CD14-positive monocyte (primary cell): Measurements from ENCODE around the gene OR8A1. TPM values are rescaled to one million over a fixed set of nuclear protein-coding genes. Genes with fewer than 3 reads are reported as not detected.

Experiments used
- DNase-seq, 3 donors: peaks; one replicate each; pipeline ENCODE4 v3.0.0-alpha.2; 2011 to 2022
- H2AFZ ChIP-seq: 2 replicates; pipeline ENCODE4 v1.6.0; 2012; ENCODE audit warnings: mild to moderate bottlenecking, low read depth, low read length, inconsistent platforms; ENCODE audit not compliant: insufficient read depth, poor library complexity, severe bottlenecking
- H3K27ac ChIP-seq, 2 donors: 1 replicate in 1 of 2; 2 replicates in 1 of 2; pipeline ENCODE4 v1.5.1; 2012 to 2013; ENCODE audit warnings: low read length in 2 of 2, control low read depth in 1 of 2, inconsistent platforms in 1 of 2, low read depth in 1 of 2, mild to moderate bottlenecking in 1 of 2
- H3K27me3 ChIP-seq, 2 donors: one replicate each; pipeline versions ENCODE4 v1.6.0 to v1.6.1; 2011 to 2013; ENCODE audit warnings: low read length in 2 of 2; ENCODE audit not compliant: control insufficient read depth in 2 of 2, insufficient read depth in 2 of 2
- H3K36me3 ChIP-seq, 2 donors: replicated peaks in 1 of 2; 1 replicate in 1 of 2; 2 replicates in 1 of 2; pipeline versions ENCODE4 v1.5.1 to v1.6.1; 2012 to 2013; ENCODE audit warnings: low read length in 2 of 2, control low read depth in 1 of 2, inconsistent platforms in 1 of 2, mild to moderate bottlenecking in 1 of 2; ENCODE audit not compliant: insufficient read depth in 2 of 2, control insufficient read depth in 1 of 2
- H3K4me1 ChIP-seq, 2 donors: 1 replicate in 1 of 2; 2 replicates in 1 of 2; pipeline versions ENCODE4 v1.5.1 to v1.6.1; 2012 to 2013; ENCODE audit warnings: low read length in 2 of 2, control low read depth in 1 of 2, inconsistent platforms in 1 of 2, mild to moderate bottlenecking in 1 of 2, moderate library complexity in 1 of 2; ENCODE audit not compliant: insufficient read depth in 2 of 2, control insufficient read depth in 1 of 2
- H3K4me2 ChIP-seq: replicated peaks from 2 replicates; pipeline ENCODE3; 2012; ENCODE audit warnings: low read length, moderate library complexity, mild to moderate bottlenecking; ENCODE audit not compliant: poor library complexity, severe bottlenecking; ENCODE audit errors: extremely low read depth
- H3K4me3 ChIP-seq, 3 experiments: fragments of 200-600 bp in 1 of 3; sonication (generic) in 1 of 3; replicated peaks in 1 of 3; 1 replicate in 2 of 3; 2 replicates in 1 of 3; pipeline ENCODE4 v1.5.1; 2011 to 2013; ENCODE audit warnings: low read length in 3 of 3, mild to moderate bottlenecking in 3 of 3, control low read depth in 2 of 3, low read depth in 2 of 3, inconsistent platforms in 1 of 3, moderate library complexity in 1 of 3
- H3K79me2 ChIP-seq: 2 replicates; pipeline ENCODE4 v1.6.0; 2012; ENCODE audit warnings: mild to moderate bottlenecking, control low read depth, inconsistent platforms, low read length, moderate library complexity; ENCODE audit not compliant: insufficient read depth
- H3K9ac ChIP-seq: 2 replicates; pipeline ENCODE4 v1.6.0; 2017; ENCODE audit warnings: low read length, mild to moderate bottlenecking; ENCODE audit not compliant: insufficient read depth, poor library complexity, severe bottlenecking
- H3K9me3 ChIP-seq, 2 donors: replicated peaks in 1 of 2; 1 replicate in 1 of 2; 2 replicates in 1 of 2; pipeline versions ENCODE4 v1.5.1 to v1.6.1; 2012 to 2013; ENCODE audit warnings: low read length in 2 of 2, control low read depth in 1 of 2; ENCODE audit not compliant: control insufficient read depth in 1 of 2, insufficient read depth in 1 of 2
- H4K20me1 ChIP-seq: 2 replicates; pipeline ENCODE4 v1.6.0; 2012; ENCODE audit warnings: mild to moderate bottlenecking, low read length, control low read depth, moderate library complexity; ENCODE audit not compliant: insufficient read depth
- H3K27ac Mint-ChIP-seq, 7 donors: one replicate each; pipeline ENCODE4 v1.8.0; 2020; ENCODE audit warnings: mild to moderate bottlenecking in 7 of 7, mixed read lengths in 7 of 7, moderate library complexity in 6 of 7, inconsistent platforms in 2 of 7
- H3K27me3 Mint-ChIP-seq, 3 donors: one replicate each; pipeline ENCODE4 v1.8.0; 2021 to 2022; ENCODE audit warnings: low read depth in 3 of 3, mild to moderate bottlenecking in 3 of 3, mixed read lengths in 3 of 3, moderate library complexity in 3 of 3, inconsistent platforms in 1 of 3
- H3K36me3 Mint-ChIP-seq, 2 donors: one replicate each; pipeline ENCODE4 v1.8.0; 2020; ENCODE audit warnings: mixed read lengths in 2 of 2, inconsistent platforms in 1 of 2, mild to moderate bottlenecking in 1 of 2
- H3K4me1 Mint-ChIP-seq: one replicate; pipeline ENCODE4 v1.8.0; 2020; ENCODE audit warnings: mild to moderate bottlenecking, mixed read lengths
- H3K4me3 Mint-ChIP-seq, 2 donors: one replicate each; pipeline ENCODE4 v1.8.0; 2020; ENCODE audit warnings: mild to moderate bottlenecking in 2 of 2, mixed read lengths in 2 of 2, moderate library complexity in 1 of 2
- H3K9me3 Mint-ChIP-seq, 7 donors: one replicate each; pipeline ENCODE4 v1.8.0; 2020 to 2022; ENCODE audit warnings: mixed read lengths in 7 of 7, mild to moderate bottlenecking in 6 of 7, moderate library complexity in 6 of 7, inconsistent platforms in 2 of 7
- WGBS: methylation state at CpG from one replicate; pipeline ENCODE4 v1.1.5; 2013; ENCODE audit warnings: missing lambda C conversion rate; ENCODE audit not compliant: insufficient coverage; 5-methylcytosine and 5-hydroxymethylcytosine counted together
- intact Hi-C, 2 donors: fragments of 100-400 bp; cut with micrococcal nuclease; formaldehyde crosslinking; loops; one replicate each; pipeline versions ENCODE4 v1.15.0 to v1.15.1; 2023
- polyA plus RNA-seq, 3 donors: library from polyadenylated mRNA; depleted of rRNA in 1 of 3; unstranded in 2 of 3; stranded (reverse) in 1 of 3; fragments of 300-500 nt in 2 of 3; fragments of >200 nt in 1 of 3; fragmentation: Illumina TruSeq in 2 of 3; gene quantifications; 1 replicate in 2 of 3; 2 replicates in 1 of 3; pipeline ENCODE4 v1.2.3, GENCODE V29; 2012 to 2021
- small RNA-seq: library from RNA; depleted of rRNA; stranded (forward); fragments of <200 nt; gene quantifications from one replicate; pipeline ENCODE3, GENCODE V24; 2012; ENCODE audit warnings: low read depth; ENCODE audit not compliant: insufficient read length
- TF ChIP-seq, protein P1 (sequence below): fragments of 200-600 bp; IDR thresholded peaks from one replicate; pipeline ENCODE4 v1.8.0; 2022; ENCODE audit warnings: antibody characterized with exemption, mild to moderate bottlenecking

Gene OR8A1
- polyA plus RNA-seq, 3 donors, result not detected

DNA sequence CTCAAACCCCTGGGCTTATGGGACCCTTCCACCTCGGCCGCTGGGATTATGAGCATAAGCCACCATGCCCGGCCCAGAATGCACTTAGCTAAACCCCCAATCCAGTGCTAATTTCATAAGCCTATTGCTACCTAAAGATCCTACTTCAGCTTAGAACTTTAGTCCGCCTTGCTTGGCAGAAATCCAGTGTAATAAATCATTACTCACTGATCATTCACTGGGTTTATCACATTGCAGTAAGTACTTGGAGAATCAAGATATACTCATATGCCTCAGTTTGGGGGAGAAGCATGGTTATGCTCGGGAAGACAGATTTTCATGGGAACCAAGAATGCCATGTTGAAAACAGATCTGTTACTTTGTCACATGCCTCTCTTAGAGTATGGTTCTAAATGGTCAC lies 49.1 kb downstream of the OR8A1 start:
- Histone ChIP-seq H3K4me3 (no peak overlapping the region), H4K20me1 (peaks cover 6% of the 10 kb centered on the region), H2AFZ (no peak overlapping the region), H3K79me2 (peaks cover 12% of the 10 kb centered on the region), H3K4me2 (no peak overlapping the region), H3K9me3 (no peaks in the 10 kb centered on the region), H3K27me3 (no peaks in the 10 kb centered on the region), H3K4me1 (peaks cover 11 to 13% of the 10 kb centered on the region in 2 donors), H3K27ac (no peak overlapping the region), H3K9ac (no peak overlapping the region), H3K36me3 (no peaks in the 10 kb centered on the region)
- TF ChIP-seq, protein P1, sequence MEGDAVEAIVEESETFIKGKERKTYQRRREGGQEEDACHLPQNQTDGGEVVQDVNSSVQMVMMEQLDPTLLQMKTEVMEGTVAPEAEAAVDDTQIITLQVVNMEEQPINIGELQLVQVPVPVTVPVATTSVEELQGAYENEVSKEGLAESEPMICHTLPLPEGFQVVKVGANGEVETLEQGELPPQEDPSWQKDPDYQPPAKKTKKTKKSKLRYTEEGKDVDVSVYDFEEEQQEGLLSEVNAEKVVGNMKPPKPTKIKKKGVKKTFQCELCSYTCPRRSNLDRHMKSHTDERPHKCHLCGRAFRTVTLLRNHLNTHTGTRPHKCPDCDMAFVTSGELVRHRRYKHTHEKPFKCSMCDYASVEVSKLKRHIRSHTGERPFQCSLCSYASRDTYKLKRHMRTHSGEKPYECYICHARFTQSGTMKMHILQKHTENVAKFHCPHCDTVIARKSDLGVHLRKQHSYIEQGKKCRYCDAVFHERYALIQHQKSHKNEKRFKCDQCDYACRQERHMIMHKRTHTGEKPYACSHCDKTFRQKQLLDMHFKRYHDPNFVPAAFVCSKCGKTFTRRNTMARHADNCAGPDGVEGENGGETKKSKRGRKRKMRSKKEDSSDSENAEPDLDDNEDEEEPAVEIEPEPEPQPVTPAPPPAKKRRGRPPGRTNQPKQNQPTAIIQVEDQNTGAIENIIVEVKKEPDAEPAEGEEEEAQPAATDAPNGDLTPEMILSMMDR, result no peak
- H3K4me1 Mint-ChIP-seq, result peaks cover 10% of the 10 kb centered on the region
- H3K27ac Mint-ChIP-seq, result no peak overlapping the region
- 83% methylated on average over 3 of the region's 5 CpGs for WGBS
- intact Hi-C loops, result no loop called here
- DNase-seq, result no peak
- H3K4me3 Mint-ChIP-seq, result no peak overlapping the region
- peaks cover 4 to 15% (median 5%) of the 10 kb centered on the region in 3 donors for H3K27me3 Mint-ChIP-seq
- H3K36me3 Mint-ChIP-seq, result no peaks in the 10 kb centered on the region
- H3K9me3 Mint-ChIP-seq, result no peaks in the 10 kb centered on the region

Small RNA genes within 50 kb of the gene (small RNA-seq; reads per million reads assigned to genes)
- not detected for gene OR8A3P

Other genes starting within 250 kb of the OR8A1 start
- gene OR8D2, start 249.8 kb upstream of the OR8A1 start, polyA plus RNA-seq, result not detected
- gene OR8B2, start 185.5 kb upstream of the OR8A1 start, polyA plus RNA-seq, result not detected
- gene OR8B3, start 171.0 kb upstream of the OR8A1 start, polyA plus RNA-seq, result not detected
- not detected for gene OR8B4, start 145.1 kb upstream of the OR8A1 start, polyA plus RNA-seq
- not detected for gene OR8B8, start 124.3 kb upstream of the OR8A1 start, polyA plus RNA-seq
- gene OR8B12, start 26.3 kb upstream of the OR8A1 start, polyA plus RNA-seq, result not detected
- gene PANX3, start 41.4 kb downstream of the OR8A1 start, polyA plus RNA-seq, result not detected
- 10 to 100 TPM; 39.7 to 84.7 (median 43.5) TPM for gene TBRG1, start 52.9 kb downstream of the OR8A1 start, polyA plus RNA-seq
- gene SIAE, start 103.7 kb downstream of the OR8A1 start, polyA plus RNA-seq, result 1 to 10 TPM; 6.7 to 8.9 (median 7.8) TPM
- 1 to 10 TPM in 2 of 3 donors, under 1 TPM in 1; 0.75 to 6.7 (median 4.2) TPM for gene SPA17, start 103.9 kb downstream of the OR8A1 start, polyA plus RNA-seq
- gene NRGN, start 169.9 kb downstream of the OR8A1 start, polyA plus RNA-seq, result 100 to 1,000 TPM in 1 of 3 donors, 10 to 100 TPM in 2; 17.2 to 125 (median 19.2) TPM
- gene VSIG2, start 182.3 kb downstream of the OR8A1 start, polyA plus RNA-seq, result not detected
- gene ESAM, start 192.3 kb downstream of the OR8A1 start, polyA plus RNA-seq, result under 1 TPM; 0.18 to 0.74 (median 0.49) TPM
- gene MSANTD2, start 230.4 kb downstream of the OR8A1 start, polyA plus RNA-seq, result 1 to 10 TPM; 1.2 to 5.8 (median 1.8) TPM